Glutamatergic neuron (in vitro differentiated cells): ENCODE measurements around the gene IDS. TPM values are rescaled to one million over a fixed set of nuclear protein-coding genes. Genes with fewer than 3 reads are reported as not detected.
A peak's percentile ranks its signal among the peaks of the same experiment; 100 is the strongest.
"Not testable (repeated sequence)": the region's sequence is repeated elsewhere in the genome, so short reads cannot be mapped to it uniquely, and the experiment has no call there.

Experiments used
- DNase-seq: peaks from one replicate; pipeline ENCODE4 v3.0.0; 2022
- H3K27ac Mint-ChIP-seq: one replicate; pipeline ENCODE4 v1.8.0; 2020; ENCODE audit warnings: mild to moderate bottlenecking, mixed read lengths, inconsistent platforms; ENCODE audit not compliant: unreplicated experiment
- H3K27me3 Mint-ChIP-seq: one replicate; pipeline ENCODE4 v1.8.0; 2020; ENCODE audit warnings: mild to moderate bottlenecking, moderate library complexity, mixed read lengths, inconsistent platforms; ENCODE audit not compliant: unreplicated experiment
- H3K36me3 Mint-ChIP-seq: one replicate; pipeline ENCODE4 v1.8.0; 2020; ENCODE audit warnings: mild to moderate bottlenecking, mixed read lengths, inconsistent platforms; ENCODE audit not compliant: unreplicated experiment
- H3K4me1 Mint-ChIP-seq: one replicate; pipeline ENCODE4 v1.8.0; 2020; ENCODE audit warnings: mild to moderate bottlenecking, low read depth, mixed read lengths, inconsistent platforms; ENCODE audit not compliant: unreplicated experiment
- H3K4me3 Mint-ChIP-seq: one replicate; pipeline ENCODE4 v1.8.0; 2020; ENCODE audit warnings: mild to moderate bottlenecking, mixed read lengths, inconsistent platforms; ENCODE audit not compliant: unreplicated experiment
- H3K9me3 Mint-ChIP-seq: one replicate; pipeline ENCODE4 v1.8.0; 2020; ENCODE audit warnings: mild to moderate bottlenecking, moderate library complexity, mixed read lengths, inconsistent platforms; ENCODE audit not compliant: unreplicated experiment
- CTCF ChIP-seq: fragments of 200-600 bp; sonication (generic); IDR thresholded peaks from one replicate; pipeline ENCODE4 v1.5.0; 2021; ENCODE audit not compliant: partially characterized antibody, unreplicated experiment
- total RNA-seq: library from RNA; stranded (reverse); fragmentation: NEBNext Ultra II Directional; extraction: Animal tissue kit (Norgen Biotek cat#: 25700); gene quantifications from one replicate; pipeline ENCODE4 v1.2.1, GENCODE V29; 2021; ENCODE audit not compliant: unreplicated experiment

IDS gene
- total RNA-seq, 1 donor from 2014 or later: 86.4 TPM

- no peak for DNase-seq
- no peak for TF ChIP-seq CTCF
- no peak overlapping the region for H3K4me3 Mint-ChIP-seq
- peaks cover 6% of the 10 kb centered on the region for H3K27me3 Mint-ChIP-seq
- H3K36me3 Mint-ChIP-seq: no peaks in the 10 kb centered on the region
- H3K9me3 Mint-ChIP-seq: peaks cover 3% of the 10 kb centered on the region
- peaks cover 4% of the 10 kb centered on the region for H3K4me1 Mint-ChIP-seq
- H3K27ac Mint-ChIP-seq: no peak overlapping the region
Observed at GRCh38 chrX:149510386-149510785, 5.3 kb upstream of the IDS start.

- Mint-ChIP-seq H3K36me3 (no peaks in the 10 kb centered on the region), H3K27me3 (peaks cover 12% of the 10 kb centered on the region), H3K4me3 (no peak overlapping the region), H3K27ac (no peak overlapping the region), H3K4me1 (peaks cover 4% of the 10 kb centered on the region), H3K9me3 (peaks cover 9% of the 10 kb centered on the region)
- no peak for DNase-seq
- no peak for TF ChIP-seq CTCF
Observed at GRCh38 chrX:149508467-149508866, 3.4 kb upstream of the IDS start.

- DNase-seq: no peak
- Mint-ChIP-seq H3K4me1 (peaks cover 4% of the 10 kb centered on the region), H3K36me3 (no peaks in the 10 kb centered on the region), H3K27ac (no peak overlapping the region), H3K4me3 (no peak overlapping the region), H3K27me3 (peaks cover 12% of the 10 kb centered on the region), H3K9me3 (peaks cover 9% of the 10 kb centered on the region)
- no peak for TF ChIP-seq CTCF
Observed at GRCh38 chrX:149506349-149506748, 1.2 kb upstream of the IDS start.

- peaks cover 9% of the 10 kb centered on the region for H3K9me3 Mint-ChIP-seq
- H3K27me3 Mint-ChIP-seq: peaks cover 12% of the 10 kb centered on the region
- peak overlapping the region; percentile 64 for H3K27ac Mint-ChIP-seq
- peak overlapping the region; percentile 78 for H3K4me3 Mint-ChIP-seq
- H3K4me1 Mint-ChIP-seq: peaks cover 4% of the 10 kb centered on the region
- DNase-seq: no peak
- no peaks in the 10 kb centered on the region for H3K36me3 Mint-ChIP-seq
- no peak for TF ChIP-seq CTCF
Observed at GRCh38 chrX:149505671-149506070, 565 bp upstream of the IDS start.

GRCh38 chrX:149504226-149504914, 736 bp downstream of the IDS start:
- Mint-ChIP-seq H3K4me3 (peak overlapping the region; percentile 99), H3K27me3 (peaks cover 12% of the 10 kb centered on the region)

GRCh38 chrX:149503446-149503845, 1.7 kb downstream of the IDS start:
- DNase-seq: peak; percentile 44
- H3K4me1 Mint-ChIP-seq, H3K27ac Mint-ChIP-seq, H3K9me3 Mint-ChIP-seq, H3K36me3 Mint-ChIP-seq, H3K4me3 Mint-ChIP-seq: not testable (repeated sequence)
- H3K27me3 Mint-ChIP-seq: peaks cover 12% of the 10 kb centered on the region

More at GRCh38 chrX:149504226-149504914, 736 bp downstream of the IDS start:
- no peaks in the 10 kb centered on the region for H3K36me3 Mint-ChIP-seq
- DNase-seq: peak; percentile 76
- H3K9me3 Mint-ChIP-seq: peaks cover 9% of the 10 kb centered on the region
- peak; percentile 37 for TF ChIP-seq CTCF
- peak overlapping the region; percentile 95 for H3K27ac Mint-ChIP-seq
- H3K4me1 Mint-ChIP-seq: peaks cover 4% of the 10 kb centered on the region

GRCh38 chrX:149502923-149503322, 2.2 kb downstream of the IDS start:
- not testable (repeated sequence) for H3K4me3 Mint-ChIP-seq, H3K27ac Mint-ChIP-seq, H3K4me1 Mint-ChIP-seq, H3K9me3 Mint-ChIP-seq, DNase-seq, H3K36me3 Mint-ChIP-seq
- peaks cover 12% of the 10 kb centered on the region for H3K27me3 Mint-ChIP-seq
